H9 (cell line): Measurements from ENCODE around the gene CCL26. TPM values are rescaled to one million over a fixed set of nuclear protein-coding genes. Genes with fewer than 3 reads are reported as not detected.
"Not testable (repeated sequence)": the region's sequence is repeated elsewhere in the genome, so short reads cannot be mapped to it uniquely, and the experiment has no call there.

Experiments
- DNase-seq: peaks from one replicate; pipeline ENCODE4 v3.0.0-alpha.2; 2017
- H2AFZ ChIP-seq: one replicate; pipeline ENCODE4 v1.6.1; 2013; ENCODE audit warnings: mild to moderate bottlenecking, low read length, control low read depth, moderate library complexity
- H2AK5ac ChIP-seq: 2 replicates; pipeline ENCODE4 v1.6.1; 2013; ENCODE audit warnings: low read length, control low read depth, mixed read lengths; ENCODE audit not compliant: insufficient read length
- H2BK120ac ChIP-seq: one replicate; pipeline ENCODE4 v1.6.1; 2013; ENCODE audit warnings: low read depth, mild to moderate bottlenecking, low read length, control low read depth, inconsistent platforms; ENCODE audit not compliant: poor library complexity, severe bottlenecking
- H2BK12ac ChIP-seq: 2 replicates; pipeline ENCODE4 v1.6.1; 2013; ENCODE audit warnings: low read length, control low read depth, mixed read lengths, low read depth; ENCODE audit not compliant: insufficient read length
- H2BK15ac ChIP-seq: 2 replicates; pipeline ENCODE4 v1.6.1; 2013; ENCODE audit warnings: low read depth, low read length, control low read depth
- H2BK20ac ChIP-seq: one replicate; pipeline ENCODE4 v1.6.1; 2013; ENCODE audit warnings: low read depth, mild to moderate bottlenecking, low read length, control low read depth, inconsistent platforms; ENCODE audit not compliant: poor library complexity, severe bottlenecking
- H2BK5ac ChIP-seq: 2 replicates; pipeline ENCODE4 v1.6.1; 2013; ENCODE audit warnings: low read length, control low read depth, mixed read lengths; ENCODE audit not compliant: insufficient read length
- H3K14ac ChIP-seq: 2 replicates; pipeline ENCODE4 v1.6.1; 2013; ENCODE audit warnings: low read length, control low read depth; ENCODE audit not compliant: insufficient read depth
- H3K18ac ChIP-seq: 2 replicates; pipeline ENCODE4 v1.6.1; 2013; ENCODE audit warnings: low read depth, mild to moderate bottlenecking, mixed read lengths, low read length, control low read depth; ENCODE audit not compliant: insufficient read length
- H3K23ac ChIP-seq: 2 replicates; pipeline ENCODE4 v1.6.1; 2013; ENCODE audit warnings: low read length, control low read depth, mixed read lengths, low read depth; ENCODE audit not compliant: insufficient read length
- H3K23me2 ChIP-seq: 2 replicates; pipeline ENCODE4 v1.6.1; 2013; ENCODE audit warnings: low read depth, mild to moderate bottlenecking, mixed read lengths, low read length, control low read depth; ENCODE audit not compliant: insufficient read length, poor library complexity, severe bottlenecking
- H3K27ac ChIP-seq: 2 replicates; pipeline ENCODE4 v1.5.1; 2013; ENCODE audit warnings: low read length, control low read depth, mixed read lengths, low read depth; ENCODE audit not compliant: insufficient read length
- H3K27me3 ChIP-seq: 2 replicates; pipeline ENCODE4 v1.6.1; 2013; ENCODE audit warnings: low read length, control low read depth, inconsistent platforms; ENCODE audit not compliant: insufficient read depth
- H3K4ac ChIP-seq: 2 replicates; pipeline ENCODE4 v1.6.1; 2013; ENCODE audit warnings: low read depth, mild to moderate bottlenecking, control low read depth, inconsistent platforms, low read length, moderate library complexity
- H3K4me1 ChIP-seq: 2 replicates; pipeline ENCODE4 v1.6.1; 2013; ENCODE audit warnings: low read length, control low read depth, inconsistent platforms; ENCODE audit not compliant: insufficient read depth
- H3K4me2 ChIP-seq: 2 replicates; pipeline ENCODE4 v1.6.1; 2013; ENCODE audit warnings: low read length, control low read depth, mixed read lengths; ENCODE audit not compliant: insufficient read length, insufficient read depth
- H3K56ac ChIP-seq: 2 replicates; pipeline ENCODE4 v1.6.1; 2013; ENCODE audit warnings: low read depth, mild to moderate bottlenecking, mixed read lengths, low read length, control low read depth; ENCODE audit not compliant: insufficient read length
- H3K79me1 ChIP-seq: 2 replicates; pipeline ENCODE4 v1.6.1; 2013; ENCODE audit warnings: low read depth, mild to moderate bottlenecking, moderate library complexity, low read length, control low read depth, inconsistent platforms; ENCODE audit not compliant: insufficient read depth, poor library complexity, severe bottlenecking
- H3K79me2 ChIP-seq: 2 replicates; pipeline ENCODE4 v1.6.1; 2013; ENCODE audit warnings: low read length, control low read depth, inconsistent platforms; ENCODE audit not compliant: insufficient read depth
- H3K9ac ChIP-seq: 2 replicates; pipeline ENCODE4 v1.6.1; 2013; ENCODE audit warnings: low read length, control low read depth, mixed read lengths; ENCODE audit not compliant: insufficient read length; ENCODE audit errors: extremely low read depth
- H3K9me3 ChIP-seq: one replicate; pipeline ENCODE4 v1.6.1; 2013; ENCODE audit warnings: low read depth, low read length, inconsistent platforms; ENCODE audit not compliant: control insufficient read depth
- H3T11ph ChIP-seq: one replicate; pipeline ENCODE4 v1.6.1; 2013; ENCODE audit warnings: mild to moderate bottlenecking, low read length, control low read depth, inconsistent platforms
- H4K20me1 ChIP-seq: one replicate; pipeline ENCODE4 v1.6.1; 2013; ENCODE audit not compliant: control insufficient read depth, insufficient read length, insufficient read depth
- H4K5ac ChIP-seq: 2 replicates; pipeline ENCODE4 v1.6.1; 2013; ENCODE audit warnings: low read depth, mild to moderate bottlenecking, mixed read lengths, low read length, control low read depth; ENCODE audit not compliant: insufficient read length
- H4K8ac ChIP-seq: replicated peaks from 2 replicates; pipeline ENCODE4 v1.6.1; 2013; ENCODE audit warnings: low read length, control low read depth, mixed read lengths, low read depth; ENCODE audit not compliant: insufficient read length
- H4K91ac ChIP-seq: 2 replicates; pipeline ENCODE4 v1.6.1; 2013; ENCODE audit warnings: low read depth, mild to moderate bottlenecking, moderate library complexity, mixed read lengths, low read length, control low read depth; ENCODE audit not compliant: insufficient read length
- H3K27ac Mint-ChIP-seq, 3 experiments: 2 replicates in 2 of 3; 3 replicates in 1 of 3; pipeline ENCODE4 v1.8.0; 2020 to 2021; ENCODE audit warnings: mixed read lengths in 3 of 3, mild to moderate bottlenecking in 1 of 3, moderate library complexity in 1 of 3
- H3K27me3 Mint-ChIP-seq: 2 replicates; pipeline ENCODE4 v1.8.0; 2021; ENCODE audit warnings: low read depth, mild to moderate bottlenecking, moderate library complexity, mixed read lengths
- H3K36me3 Mint-ChIP-seq, 3 experiments: 2 replicates in 2 of 3; 3 replicates in 1 of 3; pipeline ENCODE4 v1.8.0; 2020 to 2021; ENCODE audit warnings: low read depth in 3 of 3, mixed read lengths in 3 of 3; ENCODE audit not compliant: insufficient read depth in 1 of 3
- H3K4me1 Mint-ChIP-seq, 2 experiments: 2 replicates each; pipeline ENCODE4 v1.8.0; 2020; ENCODE audit warnings: mixed read lengths in 2 of 2
- H3K4me3 Mint-ChIP-seq, 2 experiments: 2 replicates in 1 of 2; 3 replicates in 1 of 2; pipeline ENCODE4 v1.8.0; 2020 to 2021; ENCODE audit warnings: mild to moderate bottlenecking in 2 of 2, mixed read lengths in 2 of 2, moderate library complexity in 1 of 2
- H3K9me3 Mint-ChIP-seq, 2 experiments: 2 replicates in 1 of 2; 3 replicates in 1 of 2; pipeline ENCODE4 v1.8.0; 2020; ENCODE audit warnings: mild to moderate bottlenecking in 2 of 2, mixed read lengths in 2 of 2, moderate library complexity in 1 of 2
- WGBS: extraction: QIAGEN DNeasy Blood & Tissue Kit; methylation state at CpG from one replicate; pipeline ENCODE4 v1.1.7; 2013; ENCODE audit warnings: missing lambda C conversion rate, low lambda C conversion rate, mixed read lengths; ENCODE audit not compliant: insufficient read length; ENCODE audit errors: extremely low coverage; 5-methylcytosine and 5-hydroxymethylcytosine counted together
- total RNA-seq: library from RNA; stranded (reverse); gene quantifications from 2 replicates; pipeline ENCODE4 v1.2.1, GENCODE V29; 2021

CCL26 gene
- total RNA-seq, 1 experiment from 2014 or later = 9.3 TPM

DNA sequence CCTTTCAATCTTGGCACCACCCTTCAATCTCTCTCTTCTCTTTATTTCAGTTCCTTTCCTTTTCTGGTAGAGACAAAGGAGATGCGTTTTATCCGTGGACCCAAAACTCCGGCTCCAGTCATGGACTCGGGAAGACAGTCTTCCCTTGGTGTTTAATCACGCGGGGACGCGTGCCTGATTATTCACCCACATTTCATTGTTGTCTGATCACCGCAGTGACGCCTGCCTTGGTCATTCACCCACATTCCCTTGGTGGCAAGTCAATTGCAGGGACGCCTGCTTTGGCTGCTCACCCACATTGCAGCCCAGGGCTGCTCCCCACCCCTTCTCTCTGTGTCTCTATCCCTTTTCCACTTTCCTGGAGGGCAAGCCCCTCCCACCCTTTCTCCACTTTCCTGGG, 7.5 kb upstream of the CCL26 start:
- H2BK5ac ChIP-seq, H3K79me1 ChIP-seq, H3T11ph ChIP-seq, H3K23me2 ChIP-seq, H2AFZ ChIP-seq, H4K5ac ChIP-seq, H3K27ac ChIP-seq, H4K20me1 ChIP-seq, H3K56ac ChIP-seq, H2BK20ac ChIP-seq, H3K79me2 ChIP-seq, H3K4ac ChIP-seq, H3K4me1 ChIP-seq, DNase-seq, H3K27me3 Mint-ChIP-seq, H3K27me3 ChIP-seq, H2BK15ac ChIP-seq, H3K9ac ChIP-seq, H3K9me3 ChIP-seq, H2AK5ac ChIP-seq, H4K8ac ChIP-seq, H3K14ac ChIP-seq, H2BK12ac ChIP-seq, H2BK120ac ChIP-seq, H3K23ac ChIP-seq, H4K91ac ChIP-seq: not testable (repeated sequence)
- no CpG with 5 or more reads among the region's 11 CpGs for WGBS
- H3K18ac ChIP-seq = peak overlapping the region; percentile 38
- H3K4me2 ChIP-seq = peak overlapping the region; percentile 43
- H3K27ac Mint-ChIP-seq = peak overlapping the region; percentile 0 to 19 (median 1); a peak in 4 of 7 replicates
- peaks cover 24 to 32% (median 26%) of the 10 kb centered on the region in 3 experiments for H3K36me3 Mint-ChIP-seq
- H3K4me1 Mint-ChIP-seq = peaks cover 28 to 36% of the 10 kb centered on the region in 2 experiments
- H3K9me3 Mint-ChIP-seq = peaks cover 27 to 31% of the 10 kb centered on the region in 2 experiments
- peak overlapping the region; percentile 12 to 21; a peak in 4 of 5 replicates for H3K4me3 Mint-ChIP-seq

DNA sequence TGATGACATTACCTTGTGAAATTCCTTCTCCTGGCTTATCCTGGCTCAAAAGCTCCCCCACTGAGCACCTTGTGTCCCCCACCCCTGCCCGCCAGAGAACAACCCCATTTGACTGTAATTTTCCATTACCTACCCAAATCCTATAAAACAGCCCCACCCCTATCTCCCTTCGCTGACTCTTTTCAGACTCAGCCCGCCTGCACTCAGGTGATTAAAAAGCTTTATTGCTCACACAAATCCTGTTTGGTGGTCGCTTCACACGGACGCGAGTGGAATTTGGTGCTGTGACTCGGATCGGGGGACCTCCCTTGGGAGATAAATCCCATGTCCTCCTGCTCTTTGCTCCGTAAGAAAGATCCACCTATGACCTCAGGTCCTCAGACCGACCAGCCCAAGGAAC, 7.0 kb upstream of the CCL26 start:
- not testable (repeated sequence) for H3K9ac ChIP-seq, H3K23ac ChIP-seq, H3K56ac ChIP-seq, H3K14ac ChIP-seq, H3K9me3 ChIP-seq, H3K18ac ChIP-seq, H3K27me3 ChIP-seq, H4K91ac ChIP-seq, H2BK5ac ChIP-seq, H2BK12ac ChIP-seq, H3K4ac ChIP-seq, DNase-seq, H4K5ac ChIP-seq, H3K27me3 Mint-ChIP-seq, H4K20me1 ChIP-seq, H2BK20ac ChIP-seq, H4K8ac ChIP-seq, H2AFZ ChIP-seq, H2AK5ac ChIP-seq, H3K79me1 ChIP-seq, H3K4me1 ChIP-seq, H3K27ac ChIP-seq, H3K79me2 ChIP-seq, H3K23me2 ChIP-seq, H2BK120ac ChIP-seq, H2BK15ac ChIP-seq, H3T11ph ChIP-seq
- Mint-ChIP-seq H3K36me3 (peaks cover 24 to 32% (median 26%) of the 10 kb centered on the region in 3 experiments), H3K4me3 (peak overlapping the region; percentile 12 to 21; a peak in 4 of 5 replicates), H3K4me1 (peaks cover 28 to 36% of the 10 kb centered on the region in 2 experiments), H3K27ac (peak overlapping the region; percentile 0 to 19 (median 1); a peak in 6 of 7 replicates), H3K9me3 (peaks cover 27 to 31% of the 10 kb centered on the region in 2 experiments)
- peak overlapping the region; percentile 43 for H3K4me2 ChIP-seq
- WGBS = no CpG with 5 or more reads among the region's 11 CpGs
